ENCODE results near the gene IPCEF1. TPM values are rescaled to one million over a fixed set of nuclear protein-coding genes. Genes with fewer than 3 reads are reported as not detected.

IPCEF1 gene
- total and polyA plus RNA-seq, 7 donors: 0.03 to 0.46 (median 0.24) TPM

DNA sequence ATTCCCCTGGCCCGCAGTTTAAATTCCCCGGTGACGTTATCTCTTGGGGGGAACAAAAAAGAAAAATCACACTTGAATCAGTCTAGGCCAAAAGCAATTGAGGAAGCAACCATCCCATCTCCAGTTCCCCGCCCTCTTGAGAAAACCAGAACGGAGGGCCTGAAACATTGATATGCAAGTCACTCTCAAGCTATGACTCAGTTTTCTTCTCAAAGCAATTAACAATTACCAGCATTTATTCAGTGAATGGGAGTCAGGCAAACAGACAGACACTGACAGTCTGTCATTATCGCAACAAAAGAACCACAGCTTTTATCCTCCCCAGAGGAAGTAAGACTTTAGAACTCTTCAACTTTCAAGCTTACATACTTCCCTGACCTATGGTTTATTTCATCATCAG is 216.7 kb downstream of the IPCEF1 start:
- no peaks in the 10 kb centered on the region for H3K9me3 ChIP-seq
- no peak overlapping the region for H3K27ac ChIP-seq
- intact Hi-C loops (cut with DNase I): no loop called here
- no peaks in the 10 kb centered on the region for H3K27me3 ChIP-seq (ENCODE audit: insufficient read depth in 3 of 3, low read length in 2 of 3)
- no peaks in the 10 kb centered on the region for H3K4me1 ChIP-seq
- no peak for ATAC-seq
- TF ChIP-seq, protein P1, sequence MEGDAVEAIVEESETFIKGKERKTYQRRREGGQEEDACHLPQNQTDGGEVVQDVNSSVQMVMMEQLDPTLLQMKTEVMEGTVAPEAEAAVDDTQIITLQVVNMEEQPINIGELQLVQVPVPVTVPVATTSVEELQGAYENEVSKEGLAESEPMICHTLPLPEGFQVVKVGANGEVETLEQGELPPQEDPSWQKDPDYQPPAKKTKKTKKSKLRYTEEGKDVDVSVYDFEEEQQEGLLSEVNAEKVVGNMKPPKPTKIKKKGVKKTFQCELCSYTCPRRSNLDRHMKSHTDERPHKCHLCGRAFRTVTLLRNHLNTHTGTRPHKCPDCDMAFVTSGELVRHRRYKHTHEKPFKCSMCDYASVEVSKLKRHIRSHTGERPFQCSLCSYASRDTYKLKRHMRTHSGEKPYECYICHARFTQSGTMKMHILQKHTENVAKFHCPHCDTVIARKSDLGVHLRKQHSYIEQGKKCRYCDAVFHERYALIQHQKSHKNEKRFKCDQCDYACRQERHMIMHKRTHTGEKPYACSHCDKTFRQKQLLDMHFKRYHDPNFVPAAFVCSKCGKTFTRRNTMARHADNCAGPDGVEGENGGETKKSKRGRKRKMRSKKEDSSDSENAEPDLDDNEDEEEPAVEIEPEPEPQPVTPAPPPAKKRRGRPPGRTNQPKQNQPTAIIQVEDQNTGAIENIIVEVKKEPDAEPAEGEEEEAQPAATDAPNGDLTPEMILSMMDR (IDR thresholded peaks at IDR 0.05): no peak
- no peak for DNase-seq
- H3K4me3 ChIP-seq: no peak overlapping the region
- H3K36me3 ChIP-seq (ENCODE audit: insufficient read depth in 1 of 2, low read depth in 1 of 2): no peaks in the 10 kb centered on the region
- WGBS, 3 donors: 85 to 89% (median 89%) methylated on average over 6 of the region's 6 CpGs

DNA sequence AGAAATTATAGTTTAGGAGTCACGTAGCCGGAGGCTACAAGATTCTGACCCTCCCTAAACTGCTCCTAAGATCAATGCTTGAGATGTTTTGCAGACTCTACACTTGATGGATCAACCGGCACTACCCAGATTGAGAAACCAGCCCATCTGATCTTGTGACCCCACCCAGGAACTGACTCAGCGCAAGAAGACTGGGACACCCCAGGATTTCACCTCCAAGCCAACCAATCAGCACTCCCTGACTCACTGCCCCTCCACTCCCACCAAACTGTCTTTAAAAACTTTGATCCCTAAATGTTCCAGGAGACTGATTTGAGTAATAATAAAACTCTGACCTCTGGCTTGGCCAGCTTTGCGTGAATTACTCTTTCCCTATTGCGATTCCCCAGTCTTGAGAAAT is 217.8 kb downstream of the IPCEF1 start:
- Histone ChIP-seq H3K27me3 (ENCODE audit: insufficient read depth in 3 of 3, low read length in 2 of 3) (no peaks in the 10 kb centered on the region), H3K4me3 (no peak overlapping the region), H3K36me3 (ENCODE audit: insufficient read depth in 1 of 2, low read depth in 1 of 2) (no peaks in the 10 kb centered on the region), H3K27ac (no peak overlapping the region), H3K9me3 (no peaks in the 10 kb centered on the region), H3K4me1 (no peaks in the 10 kb centered on the region)
- TF ChIP-seq, protein P1 (IDR thresholded peaks at IDR 0.05): no peak
- no peak for DNase-seq
- no peak for ATAC-seq
- WGBS, 3 donors: 90 to 94% (median 93%) methylated on average over 6 of the region's 6 CpGs
- intact Hi-C loops (cut with DNase I): no loop called here

DNA sequence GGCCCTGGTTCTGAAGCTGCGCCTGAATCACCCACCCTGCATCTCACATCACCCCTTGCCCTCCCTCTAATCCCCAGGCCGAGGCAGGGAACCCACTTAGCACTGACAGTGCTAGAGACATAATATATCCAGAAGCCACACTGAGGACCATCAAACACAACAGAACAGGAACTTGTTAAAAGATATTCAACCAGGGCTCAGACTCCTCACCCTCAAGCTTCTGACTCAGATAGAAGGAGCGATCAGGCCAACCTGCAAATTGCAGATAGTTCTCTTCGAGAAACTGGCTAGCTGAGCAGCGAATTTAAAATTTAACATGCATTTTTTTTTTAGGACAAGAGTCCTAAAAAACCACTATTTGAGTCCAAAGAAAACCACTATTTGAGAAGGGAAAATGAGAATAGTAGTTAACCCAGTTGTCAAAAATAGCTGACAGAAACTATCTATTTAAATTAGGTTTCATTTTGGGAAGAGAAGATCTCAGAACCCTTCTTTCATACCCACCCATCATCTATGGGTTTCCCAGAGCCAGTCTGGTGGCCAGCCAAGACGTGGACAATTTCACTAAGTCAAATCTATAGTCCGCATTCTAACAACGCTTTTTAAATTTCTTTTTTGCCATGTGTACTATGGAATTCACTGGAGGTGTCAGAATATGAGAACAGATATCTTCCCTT is 222.0 kb downstream of the IPCEF1 start:
- H3K4me3 ChIP-seq: no peak overlapping the region
- no peaks in the 10 kb centered on the region for H3K36me3 ChIP-seq (ENCODE audit: insufficient read depth in 1 of 2, low read depth in 1 of 2)
- H3K27ac ChIP-seq: no peak overlapping the region
- H3K4me1 ChIP-seq: no peaks in the 10 kb centered on the region
- H3K9me3 ChIP-seq: no peaks in the 10 kb centered on the region
- no peak for ATAC-seq
- intact Hi-C loops (cut with DNase I): no loop called here
- TF ChIP-seq, protein P1 (IDR thresholded peaks at IDR 0.05): no peak
- 86 to 89% (median 88%) methylated on average over 8 of the region's 8 CpGs for WGBS, 3 donors
- H3K27me3 ChIP-seq (ENCODE audit: insufficient read depth in 3 of 3, low read length in 2 of 3): no peaks in the 10 kb centered on the region
- no peak for DNase-seq

DNA sequence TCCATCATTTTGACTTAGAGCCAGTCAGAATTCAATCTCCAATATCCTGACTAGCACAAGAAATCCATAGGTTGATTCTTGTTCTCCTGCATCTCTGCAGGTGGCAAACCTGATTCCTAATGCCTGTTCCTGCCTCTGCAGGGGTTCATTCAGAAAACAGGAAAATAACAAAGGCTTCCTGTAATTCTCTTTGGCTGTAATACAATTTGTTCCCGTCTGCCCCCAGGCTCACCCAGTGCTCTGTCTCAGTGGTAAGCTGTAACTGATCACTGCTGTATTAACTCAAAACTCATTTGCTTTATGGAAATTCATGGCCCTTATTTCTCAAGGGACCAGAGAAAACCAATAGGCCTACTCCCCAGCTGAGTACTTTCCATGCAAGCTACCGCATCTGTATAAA is 228.9 kb downstream of the IPCEF1 start:
- DNase-seq: no peak
- no peak for ATAC-seq
- Histone ChIP-seq H3K9me3 (no peaks in the 10 kb centered on the region), H3K4me1 (no peaks in the 10 kb centered on the region), H3K27me3 (ENCODE audit: insufficient read depth in 3 of 3, low read length in 2 of 3) (no peaks in the 10 kb centered on the region), H3K36me3 (ENCODE audit: insufficient read depth in 1 of 2, low read depth in 1 of 2) (no peaks in the 10 kb centered on the region), H3K27ac (no peak overlapping the region), H3K4me3 (no peak overlapping the region)
- TF ChIP-seq, protein P1 (IDR thresholded peaks at IDR 0.05): no peak
- 17 to 28% (median 22%) methylated on average over 2 of the region's 2 CpGs for whole genome bisulfite sequencing, 3 donors
- intact Hi-C loops (cut with DNase I): no loop called here

DNA sequence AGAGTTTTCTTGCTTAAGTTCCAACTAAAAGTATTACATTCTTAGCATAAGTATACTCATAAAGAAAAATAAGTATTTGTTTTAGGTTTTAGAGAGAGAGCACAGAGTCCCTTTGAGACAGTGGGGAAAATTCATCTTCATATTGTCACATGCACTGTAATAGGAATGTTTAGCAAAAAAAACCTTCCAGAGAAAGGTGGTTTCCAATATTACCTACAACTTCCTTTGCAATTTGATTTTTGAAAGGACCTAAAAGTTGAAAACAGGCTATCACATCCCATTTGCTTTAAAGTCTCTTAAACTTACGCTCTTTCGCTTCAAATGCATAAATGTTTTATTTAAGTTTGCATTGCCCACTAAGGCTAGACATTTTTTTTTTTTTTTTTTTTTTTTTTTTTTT is 231.2 kb downstream of the IPCEF1 start:
- DNase-seq (no peak), ATAC-seq (no peak)
- TF ChIP-seq, protein P1 (IDR thresholded peaks at IDR 0.05): no peak
- no peak overlapping the region for H3K27ac ChIP-seq
- peaks cover 0 to 4% (median 0%) of the 10 kb centered on the region in 3 donors for H3K27me3 ChIP-seq (ENCODE audit: insufficient read depth in 3 of 3, low read length in 2 of 3)
- WGBS, 3 donors: 91 to 96% (median 93%) methylated on average over 2 of the region's 2 CpGs
- no peaks in the 10 kb centered on the region for H3K9me3 ChIP-seq
- H3K4me1 ChIP-seq: no peaks in the 10 kb centered on the region
- H3K4me3 ChIP-seq: no peak overlapping the region
- intact Hi-C loops (cut with DNase I): no loop called here
- H3K36me3 ChIP-seq (ENCODE audit: insufficient read depth in 1 of 2, low read depth in 1 of 2): no peaks in the 10 kb centered on the region
